Mononuclear cell (primary cell): ENCODE results near the gene MPND. TPM values are rescaled to one million over a fixed set of nuclear protein-coding genes. Genes with fewer than 3 reads are reported as not detected.

ENCODE experiments used
- H3K27me3 ChIP-seq: 2 replicates; pipeline ENCODE4 v1.6.0; 2011; ENCODE audit warnings: low read length, control low read depth; ENCODE audit not compliant: insufficient read depth
- H3K4me1 ChIP-seq: 2 replicates; pipeline ENCODE4 v1.5.1; 2011; ENCODE audit warnings: mild to moderate bottlenecking, low read length, control low read depth; ENCODE audit not compliant: insufficient read depth
- H3K4me3 ChIP-seq: 2 replicates; pipeline ENCODE4 v1.5.1; 2011; ENCODE audit warnings: mild to moderate bottlenecking, low read length, moderate library complexity
- H3K9me3 ChIP-seq: 2 replicates; pipeline ENCODE4 v1.5.1; 2011; ENCODE audit warnings: low read depth, mild to moderate bottlenecking, control low read depth, low read length
- total RNA-seq: library from RNA; depleted of rRNA; stranded (reverse); fragments of >200 nt; gene quantifications from one replicate; pipeline ENCODE4 v1.2.3, GENCODE V29; 2012

Gene MPND
- total RNA-seq, 1 donor, result 7.3 TPM

- no peaks in the 10 kb centered on the region for H3K9me3 ChIP-seq
- no peaks in the 10 kb centered on the region for H3K27me3 ChIP-seq
- H3K4me3 ChIP-seq, result no peak overlapping the region
- peaks cover 27% of the 10 kb centered on the region for H3K4me1 ChIP-seq
Observed at GRCh38 chr19:4365341-4365740, 22.0 kb downstream of the MPND start.

GRCh38 chr19:4365791-4366665 lies 22.7 kb downstream of the MPND start:
- no peak overlapping the region for H3K4me3 ChIP-seq
- H3K9me3 ChIP-seq, result no peaks in the 10 kb centered on the region
- H3K27me3 ChIP-seq, result no peaks in the 10 kb centered on the region
- peaks cover 34% of the 10 kb centered on the region for H3K4me1 ChIP-seq

GRCh38 chr19:4366666-4367335 lies 23.4 kb downstream of the MPND start:
- peaks cover 42% of the 10 kb centered on the region for H3K4me1 ChIP-seq
- H3K27me3 ChIP-seq, result no peaks in the 10 kb centered on the region
- H3K9me3 ChIP-seq, result no peaks in the 10 kb centered on the region
- H3K4me3 ChIP-seq, result no peak overlapping the region

DNA sequence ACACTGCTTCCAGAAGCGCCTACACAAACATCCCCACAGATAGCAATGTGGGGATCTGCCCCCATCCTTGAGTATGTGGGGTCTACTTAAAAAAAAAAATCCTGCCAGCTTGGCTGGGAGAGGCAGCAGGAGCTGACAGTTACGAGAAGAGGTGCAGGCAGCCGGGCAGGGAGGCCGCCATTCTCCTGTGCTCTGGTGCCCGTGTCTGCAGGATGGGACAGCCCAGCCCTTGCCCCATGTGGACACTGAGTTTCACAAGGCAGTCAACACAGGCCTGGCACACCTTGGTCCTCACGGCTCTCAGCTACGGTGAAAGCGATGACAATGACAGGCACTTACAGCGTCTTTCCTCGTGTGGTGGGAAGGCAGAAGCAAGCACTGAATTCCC lies 24.0 kb downstream of the MPND start:
- Histone ChIP-seq H3K4me1 (peaks cover 47% of the 10 kb centered on the region), H3K4me3 (no peak overlapping the region), H3K27me3 (no peaks in the 10 kb centered on the region), H3K9me3 (no peaks in the 10 kb centered on the region)

- Histone ChIP-seq H3K27me3 (no peaks in the 10 kb centered on the region), H3K4me3 (no peak overlapping the region), H3K4me1 (peaks cover 50% of the 10 kb centered on the region), H3K9me3 (no peaks in the 10 kb centered on the region)
Observed at GRCh38 chr19:4367781-4368127, 24.4 kb downstream of the MPND start.

- Histone ChIP-seq H3K9me3 (no peaks in the 10 kb centered on the region), H3K27me3 (no peaks in the 10 kb centered on the region), H3K4me3 (no peak overlapping the region), H3K4me1 (peaks cover 55% of the 10 kb centered on the region)
Observed at GRCh38 chr19:4368128-4368820, 24.9 kb downstream of the MPND start.

- peaks cover 65% of the 10 kb centered on the region for H3K4me1 ChIP-seq
- no peaks in the 10 kb centered on the region for H3K9me3 ChIP-seq
- no peaks in the 10 kb centered on the region for H3K27me3 ChIP-seq
- H3K4me3 ChIP-seq, result peak overlapping the region; percentile 24
Observed at GRCh38 chr19:4369109-4369887, 25.9 kb downstream of the MPND start.

- H3K4me1 ChIP-seq, result peaks cover 71% of the 10 kb centered on the region
- H3K9me3 ChIP-seq, result no peaks in the 10 kb centered on the region
- no peaks in the 10 kb centered on the region for H3K27me3 ChIP-seq
- H3K4me3 ChIP-seq, result peak overlapping the region; percentile 24
Observed at GRCh38 chr19:4369888-4370260, 26.5 kb downstream of the MPND start.

DNA sequence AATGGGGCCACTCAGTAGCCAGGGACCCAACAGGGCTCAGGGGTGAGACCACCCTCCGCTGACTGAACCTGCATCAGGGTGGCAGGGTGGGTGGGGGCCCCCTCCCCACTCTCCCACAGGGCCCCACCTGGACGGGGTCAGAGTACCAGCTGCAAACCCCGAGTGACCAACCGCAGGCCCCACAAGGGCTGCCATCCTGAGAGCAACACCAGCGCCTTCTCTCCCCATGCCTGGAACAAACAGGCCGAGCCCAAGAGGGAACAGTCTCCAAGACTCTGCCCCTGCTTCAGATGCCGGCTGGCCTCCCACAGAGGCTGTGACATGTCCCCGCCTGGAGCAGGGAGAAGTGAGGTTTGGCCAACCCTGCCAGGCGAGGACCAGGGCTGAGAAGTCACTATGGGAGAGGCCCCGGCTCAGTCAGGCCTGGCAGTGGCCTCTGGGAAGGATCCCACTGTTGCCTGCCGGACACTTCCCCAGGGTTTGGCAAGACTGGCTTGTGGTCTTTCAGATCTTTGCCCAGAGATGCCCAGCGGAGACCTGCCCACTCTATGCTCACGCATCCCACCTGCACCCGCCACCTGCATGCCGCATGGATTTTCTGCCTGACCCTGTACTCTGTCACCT lies 27.2 kb downstream of the MPND start:
- Histone ChIP-seq H3K4me1 (peaks cover 78% of the 10 kb centered on the region), H3K27me3 (no peaks in the 10 kb centered on the region), H3K4me3 (peak overlapping the region; percentile 24), H3K9me3 (no peaks in the 10 kb centered on the region)

DNA sequence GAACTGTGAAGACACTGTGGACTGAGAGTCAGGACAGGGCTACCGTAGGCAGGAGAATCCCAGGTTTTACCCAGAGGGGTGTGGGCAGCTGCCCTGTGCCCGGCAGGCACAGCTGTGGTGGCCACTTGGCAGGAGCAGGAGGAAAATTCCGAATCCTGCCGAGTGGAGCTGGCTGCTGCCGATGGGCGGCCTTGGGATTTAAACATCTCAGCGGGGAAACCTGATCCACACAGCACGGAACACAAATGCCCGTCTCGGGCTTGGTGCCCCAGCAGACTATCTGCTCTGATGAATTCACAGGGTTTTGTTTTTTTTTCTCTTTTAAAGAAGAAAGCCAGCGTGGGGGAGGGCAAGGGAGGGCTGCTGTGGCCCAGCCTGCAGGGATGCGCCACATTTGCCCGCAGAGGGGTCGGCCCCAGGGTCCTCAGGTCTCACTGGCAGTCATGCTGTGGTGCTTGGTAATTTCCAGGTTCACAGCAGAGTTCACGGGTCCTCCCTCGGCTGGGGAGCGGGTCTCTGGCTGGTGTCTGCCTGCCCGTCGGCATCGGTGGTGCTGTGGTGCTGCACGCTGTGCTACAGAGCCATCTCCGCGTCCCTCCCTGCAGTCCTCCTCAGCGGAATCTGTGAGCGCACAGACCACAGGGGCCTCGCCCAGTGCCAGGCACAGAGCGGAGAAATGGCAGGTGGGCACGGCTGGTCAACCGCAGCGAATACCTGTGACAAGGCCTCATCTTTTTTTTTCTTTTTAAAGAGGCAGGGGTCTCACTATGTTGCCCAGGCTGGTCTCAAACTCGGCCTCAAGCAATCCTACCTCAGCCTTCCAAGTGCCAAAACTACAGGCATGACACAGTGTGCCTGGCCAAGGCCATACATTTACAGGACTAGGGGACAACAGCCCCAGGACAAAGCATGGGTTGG lies 28.1 kb downstream of the MPND start:
- H3K4me3 ChIP-seq, result no peak overlapping the region
- H3K9me3 ChIP-seq, result no peaks in the 10 kb centered on the region
- H3K4me1 ChIP-seq, result peaks cover 87% of the 10 kb centered on the region
- H3K27me3 ChIP-seq, result no peaks in the 10 kb centered on the region

DNA sequence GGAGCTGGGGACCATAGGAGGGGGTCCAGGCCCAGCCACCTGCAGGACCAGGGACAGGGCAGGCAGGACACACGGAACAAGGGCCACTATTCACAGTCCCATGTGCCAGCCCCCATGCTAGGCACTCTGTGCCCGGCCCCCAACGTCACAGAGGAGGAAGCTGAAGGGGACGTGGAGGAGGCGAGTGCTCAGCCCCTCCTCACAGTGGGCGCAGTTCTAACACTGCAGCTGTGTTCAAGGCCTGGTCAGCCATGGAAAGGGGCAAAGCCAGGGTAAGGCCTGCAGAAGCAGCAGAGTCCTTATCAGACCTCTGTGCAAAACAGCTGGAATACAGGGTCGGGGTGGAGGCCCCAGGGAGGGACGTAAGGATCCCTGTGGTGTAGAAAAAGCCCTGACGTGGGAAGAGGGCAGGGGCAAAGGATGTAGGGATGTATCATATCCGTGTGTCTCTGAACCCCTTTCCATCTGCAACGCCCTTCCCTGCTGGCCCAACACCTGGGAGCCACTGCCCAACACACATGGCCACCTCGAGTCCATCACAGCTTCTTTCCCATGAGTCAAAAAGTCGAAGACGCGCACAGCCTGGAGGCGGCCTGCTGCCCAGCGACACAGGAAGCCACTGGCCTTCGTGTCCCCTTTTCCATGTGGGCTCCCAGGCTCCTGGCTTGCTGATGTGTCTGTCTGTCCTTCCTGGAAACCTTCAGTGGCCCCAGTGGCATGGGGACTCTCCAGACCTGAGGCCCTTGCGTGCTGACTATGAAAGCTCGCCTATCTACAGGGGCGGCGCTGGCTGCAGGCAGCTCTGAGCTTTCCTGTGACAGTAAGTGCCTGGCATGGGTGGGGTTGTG lies 29.0 kb downstream of the MPND start:
- H3K4me1 ChIP-seq, result peaks cover 92% of the 10 kb centered on the region
- no peaks in the 10 kb centered on the region for H3K9me3 ChIP-seq
- H3K4me3 ChIP-seq, result no peak overlapping the region
- H3K27me3 ChIP-seq, result no peaks in the 10 kb centered on the region

- no peak overlapping the region for H3K4me3 ChIP-seq
- H3K27me3 ChIP-seq, result no peaks in the 10 kb centered on the region
- no peaks in the 10 kb centered on the region for H3K9me3 ChIP-seq
- peaks cover 94% of the 10 kb centered on the region for H3K4me1 ChIP-seq
Observed at GRCh38 chr19:4373013-4373367, 29.6 kb downstream of the MPND start.
